ENCODE measurements around the gene NFIC. TPM values are rescaled to one million over a fixed set of nuclear protein-coding genes. Genes with fewer than 3 reads are reported as not detected.

The NFIC gene
- total RNA-seq, 1 experiment from 2014 or later: 56.3 TPM

DNA sequence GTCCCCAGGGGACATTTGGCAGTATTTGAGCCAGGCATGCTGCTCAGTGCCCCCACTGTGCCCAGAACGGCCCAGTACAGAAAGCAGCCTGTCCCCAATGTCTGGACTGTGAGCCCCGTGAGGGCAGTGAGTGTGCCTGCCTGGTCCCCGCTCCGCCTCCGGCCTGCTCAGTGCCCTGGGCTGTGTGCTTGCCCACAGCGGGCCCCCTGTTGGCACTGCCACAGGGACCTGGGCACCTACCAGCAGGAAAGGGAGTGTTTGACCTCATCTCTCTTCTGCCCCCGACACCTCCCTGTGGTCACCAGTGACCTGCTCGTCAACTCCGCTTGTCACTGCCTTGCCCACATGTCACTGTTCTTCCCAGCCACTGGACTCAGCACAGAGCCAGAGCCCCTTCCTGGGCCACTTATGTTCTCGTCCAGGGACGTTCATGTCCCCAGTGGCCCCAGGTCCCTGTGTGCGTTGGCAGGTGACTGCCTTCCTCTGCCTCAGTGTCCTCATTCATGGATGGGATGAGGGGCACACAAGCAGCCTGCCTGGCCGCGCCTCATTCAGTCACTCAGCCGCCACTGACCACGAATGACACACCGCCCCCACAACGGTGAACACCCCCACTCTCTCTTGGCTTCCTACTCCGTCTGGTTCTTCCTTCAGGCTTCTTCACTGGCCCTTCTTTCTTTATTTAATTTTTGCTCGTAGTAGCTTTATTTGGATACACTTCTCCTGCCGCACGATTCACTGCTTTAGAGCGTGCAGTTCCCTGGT is 142.6 kb downstream of the NFIC start:
- H3K27me3 Mint-ChIP-seq (ENCODE audit: unreplicated experiment): no peaks in the 10 kb centered on the region
- BruUV-seq (replicated peaks): no TSS peak
- H3K27ac Mint-ChIP-seq (ENCODE audit: unreplicated experiment): no peak overlapping the region
- TF ChIP-seq, protein P1, sequence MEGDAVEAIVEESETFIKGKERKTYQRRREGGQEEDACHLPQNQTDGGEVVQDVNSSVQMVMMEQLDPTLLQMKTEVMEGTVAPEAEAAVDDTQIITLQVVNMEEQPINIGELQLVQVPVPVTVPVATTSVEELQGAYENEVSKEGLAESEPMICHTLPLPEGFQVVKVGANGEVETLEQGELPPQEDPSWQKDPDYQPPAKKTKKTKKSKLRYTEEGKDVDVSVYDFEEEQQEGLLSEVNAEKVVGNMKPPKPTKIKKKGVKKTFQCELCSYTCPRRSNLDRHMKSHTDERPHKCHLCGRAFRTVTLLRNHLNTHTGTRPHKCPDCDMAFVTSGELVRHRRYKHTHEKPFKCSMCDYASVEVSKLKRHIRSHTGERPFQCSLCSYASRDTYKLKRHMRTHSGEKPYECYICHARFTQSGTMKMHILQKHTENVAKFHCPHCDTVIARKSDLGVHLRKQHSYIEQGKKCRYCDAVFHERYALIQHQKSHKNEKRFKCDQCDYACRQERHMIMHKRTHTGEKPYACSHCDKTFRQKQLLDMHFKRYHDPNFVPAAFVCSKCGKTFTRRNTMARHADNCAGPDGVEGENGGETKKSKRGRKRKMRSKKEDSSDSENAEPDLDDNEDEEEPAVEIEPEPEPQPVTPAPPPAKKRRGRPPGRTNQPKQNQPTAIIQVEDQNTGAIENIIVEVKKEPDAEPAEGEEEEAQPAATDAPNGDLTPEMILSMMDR (IDR thresholded peaks at IDR 0.05; ENCODE audit: unreplicated experiment): no peak
- H3K4me1 Mint-ChIP-seq (ENCODE audit: low read depth, unreplicated experiment): peaks cover 8% of the 10 kb centered on the region
- intact Hi-C loops (cut with micrococcal nuclease; ENCODE audit: unreplicated experiment): no loop called here
- H3K9me3 Mint-ChIP-seq (ENCODE audit: low read depth, unreplicated experiment): no peaks in the 10 kb centered on the region
- H3K36me3 Mint-ChIP-seq (ENCODE audit: insufficient read depth, unreplicated experiment): peaks cover 34% of the 10 kb centered on the region
- peak overlapping the region; percentile 9 for H3K4me3 Mint-ChIP-seq (ENCODE audit: low read depth, unreplicated experiment)
- DNase-seq: no peak
- CTCF ChIA-PET: interaction anchor here (0.7 kb wide), 1 partner anchor 28 kb away, joined by 3 read pairs; no protein-coding TSS in a partner anchor

DNA sequence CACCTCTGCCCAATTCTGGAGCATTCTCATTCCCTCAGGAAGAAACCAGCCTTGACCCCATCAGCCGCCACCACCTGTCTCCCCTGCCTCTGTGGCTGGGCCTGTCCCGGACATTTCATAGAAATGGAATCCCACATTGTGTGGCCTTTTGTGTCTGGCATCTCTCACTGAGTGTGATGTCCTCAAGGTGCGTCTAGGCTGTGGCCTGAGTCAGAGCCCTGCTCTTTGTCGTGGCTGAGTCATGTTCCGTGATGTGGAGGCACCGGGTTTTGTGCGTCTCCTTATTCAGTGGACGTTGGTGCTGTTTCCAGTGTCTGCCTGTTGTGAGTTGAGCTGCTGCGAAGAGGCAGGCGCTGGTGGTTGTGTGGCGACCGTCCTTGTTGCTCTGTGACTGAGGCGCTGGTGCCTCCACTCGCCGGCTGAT is 143.2 kb downstream of the NFIC start:
- peak overlapping the region; percentile 9 for H3K4me3 Mint-ChIP-seq (ENCODE audit: low read depth, unreplicated experiment)

DNA sequence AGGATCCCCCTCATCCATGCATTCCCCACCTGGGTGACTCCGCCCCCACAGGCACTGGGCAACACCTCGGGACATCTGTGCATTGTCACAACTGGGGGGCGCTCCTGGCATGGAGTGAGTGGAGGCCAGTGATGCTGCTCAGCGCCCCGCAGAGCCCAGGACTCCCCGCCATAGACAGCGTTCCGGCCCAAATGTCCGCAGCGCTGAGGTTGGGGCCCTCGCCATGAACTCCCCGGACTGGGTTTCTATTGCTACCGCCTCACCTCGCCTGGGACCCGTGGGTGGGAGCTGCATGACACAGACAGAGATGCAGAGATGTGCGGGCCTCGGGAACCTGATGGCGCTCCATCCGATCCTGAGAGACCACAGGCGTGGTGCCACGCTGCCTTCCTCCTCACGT is 144.3 kb downstream of the NFIC start:
- Mint-ChIP-seq H3K9me3 (ENCODE audit: low read depth, unreplicated experiment) (no peaks in the 10 kb centered on the region), H3K4me1 (ENCODE audit: low read depth, unreplicated experiment) (peaks cover 8% of the 10 kb centered on the region), H3K36me3 (ENCODE audit: insufficient read depth, unreplicated experiment) (peaks cover 29% of the 10 kb centered on the region), H3K27me3 (ENCODE audit: unreplicated experiment) (no peaks in the 10 kb centered on the region), H3K4me3 (ENCODE audit: low read depth, unreplicated experiment) (no peak overlapping the region), H3K27ac (ENCODE audit: unreplicated experiment) (no peak overlapping the region)
- no TSS peak for BruUV-seq (replicated peaks)
- no peak for DNase-seq
- CTCF ChIA-PET: no interaction called here
- TF ChIP-seq, protein P1 (IDR thresholded peaks at IDR 0.05; ENCODE audit: unreplicated experiment): no peak
- intact Hi-C loops (cut with micrococcal nuclease; ENCODE audit: unreplicated experiment): no loop called here

More for the DNA sequence above, 143.2 kb downstream of the NFIC start:
- BruUV-seq (replicated peaks): no TSS peak
- H3K36me3 Mint-ChIP-seq (ENCODE audit: insufficient read depth, unreplicated experiment): peaks cover 34% of the 10 kb centered on the region
- peaks cover 8% of the 10 kb centered on the region for H3K4me1 Mint-ChIP-seq (ENCODE audit: low read depth, unreplicated experiment)
- CTCF ChIA-PET: interaction anchor here (0.7 kb wide), 1 partner anchor 27 kb away, joined by 3 read pairs; no protein-coding TSS in a partner anchor
- H3K27me3 Mint-ChIP-seq (ENCODE audit: unreplicated experiment): no peaks in the 10 kb centered on the region
- no peaks in the 10 kb centered on the region for H3K9me3 Mint-ChIP-seq (ENCODE audit: low read depth, unreplicated experiment)
- intact Hi-C loops (cut with micrococcal nuclease; ENCODE audit: unreplicated experiment): no loop called here
- no peak overlapping the region for H3K27ac Mint-ChIP-seq (ENCODE audit: unreplicated experiment)
- TF ChIP-seq, protein P1 (IDR thresholded peaks at IDR 0.05; ENCODE audit: unreplicated experiment): no peak
- DNase-seq: no peak

DNA sequence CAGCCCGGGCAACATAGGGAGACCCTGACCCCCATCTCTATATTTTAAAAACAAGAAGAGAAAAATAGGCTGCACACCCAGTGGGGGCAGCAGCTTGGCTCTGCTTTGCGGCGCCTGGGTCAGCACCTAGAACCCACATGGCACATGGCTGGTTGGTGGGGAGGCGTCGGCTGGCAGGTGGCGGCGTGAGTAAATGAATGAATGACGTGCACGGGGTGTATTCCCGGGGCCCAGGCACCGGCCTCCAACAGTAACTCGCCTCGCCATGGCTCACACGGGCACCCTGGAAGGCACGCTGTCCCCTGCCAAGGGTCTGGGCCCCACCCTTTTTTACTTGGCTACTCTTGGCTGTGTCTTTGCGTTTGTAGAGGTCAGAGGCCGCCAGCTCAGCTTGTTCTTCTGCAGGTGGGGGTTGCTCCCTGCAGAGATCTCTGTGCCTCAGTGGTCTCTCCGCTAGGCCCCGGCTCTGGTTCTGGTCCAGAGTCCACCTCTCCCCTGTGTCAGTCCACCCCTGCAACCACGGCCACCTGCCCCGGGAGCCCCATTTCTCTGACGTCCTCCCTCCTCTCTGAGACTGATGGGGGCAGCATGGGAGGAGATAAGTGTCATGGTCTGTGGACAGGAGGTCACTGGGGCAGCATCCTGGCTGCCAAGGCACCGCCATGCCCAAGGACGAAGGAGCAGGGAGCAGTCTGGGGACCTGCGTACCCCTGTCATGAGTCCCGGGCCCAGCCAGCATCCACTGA is 145.3 kb downstream of the NFIC start:
- no peaks in the 10 kb centered on the region for H3K27me3 Mint-ChIP-seq (ENCODE audit: unreplicated experiment)
- CTCF ChIA-PET: no interaction called here
- no peak overlapping the region for H3K27ac Mint-ChIP-seq (ENCODE audit: unreplicated experiment)
- H3K9me3 Mint-ChIP-seq (ENCODE audit: low read depth, unreplicated experiment): no peaks in the 10 kb centered on the region
- H3K36me3 Mint-ChIP-seq (ENCODE audit: insufficient read depth, unreplicated experiment): peaks cover 21% of the 10 kb centered on the region
- TF ChIP-seq, protein P1 (IDR thresholded peaks at IDR 0.05; ENCODE audit: unreplicated experiment): no peak
- no TSS peak for BruUV-seq (replicated peaks)
- no peak overlapping the region for H3K4me3 Mint-ChIP-seq (ENCODE audit: low read depth, unreplicated experiment)
- no peak for DNase-seq
- peaks cover 8% of the 10 kb centered on the region for H3K4me1 Mint-ChIP-seq (ENCODE audit: low read depth, unreplicated experiment)
- intact Hi-C loops (cut with micrococcal nuclease; ENCODE audit: unreplicated experiment): no loop called here

Measured in Calu3 (cell line).